Esophagus muscularis mucosa (tissue), 4 donors: ENCODE results near the gene ZNF407. TPM values are rescaled to one million over a fixed set of nuclear protein-coding genes. Genes with fewer than 3 reads are reported as not detected.

Experiments used
- DNase-seq: peaks from one replicate; pipeline ENCODE4 v3.0.0-alpha.2; 2017; ENCODE audit errors: extremely low spot score
- H3K27ac ChIP-seq, 4 donors: fragments of 200-600 bp; sonication (generic); replicated peaks in 1 of 4; 1 replicate in 3 of 4; 2 replicates in 1 of 4; pipeline ENCODE4 v1.5.1; 2016 to 2019; ENCODE audit warnings: mild to moderate bottlenecking in 1 of 4
- H3K27me3 ChIP-seq, 4 donors: fragments of 200-600 bp; sonication (generic); one replicate each; pipeline versions ENCODE4 v1.5.1 to v1.6.0; 2016 to 2019
- H3K36me3 ChIP-seq, 4 donors: fragments of 200-600 bp; sonication (generic); one replicate each; pipeline ENCODE4 v1.5.1; 2016 to 2019
- H3K4me1 ChIP-seq, 4 donors: fragments of 200-600 bp; sonication (generic); one replicate each; pipeline ENCODE4 v1.5.1; 2016 to 2019
- H3K4me3 ChIP-seq, 4 donors: fragments of 200-600 bp; sonication (generic); 1 replicate in 2 of 4; 2 replicates in 2 of 4; pipeline ENCODE4 v1.5.1; 2016 to 2019; ENCODE audit warnings: mild to moderate bottlenecking in 4 of 4, moderate library complexity in 1 of 4
- H3K9me3 ChIP-seq, 4 donors: fragments of 200-600 bp; sonication (generic); 1 replicate in 3 of 4; 2 replicates in 1 of 4; pipeline ENCODE4 v1.5.1; 2016 to 2019
- EP300 ChIP-seq: sonication (generic); formaldehyde crosslinking; IDR thresholded peaks from one replicate; pipeline ENCODE4 v1.6.1; 2017; ENCODE audit warnings: antibody characterized with exemption
- POLR2A ChIP-seq: fragments of 450-650 bp; IDR thresholded peaks from one replicate; pipeline ENCODE4 v1.6.1; 2017; ENCODE audit warnings: antibody characterized with exemption, moderate library complexity, mild to moderate bottlenecking, low read depth
- POLR2AphosphoS5 ChIP-seq, 2 donors: sonication (generic); formaldehyde crosslinking; IDR thresholded peaks; one replicate each; pipeline ENCODE4 v1.6.1; 2017; ENCODE audit warnings: antibody characterized with exemption in 2 of 2
- WGBS: methylation state at CpG from one replicate; pipeline ENCODE4 v1.1.5; 2018; 5-methylcytosine and 5-hydroxymethylcytosine counted together
- intact Hi-C: fragments of 100-400 bp; cut with DNase I; formaldehyde crosslinking; loops from one replicate; pipeline ENCODE4 v1.15.1; 2023
- total RNA-seq, 4 donors: library from RNA; depleted of rRNA; stranded (reverse); fragments of >200 nt; gene quantifications; one replicate each; pipeline versions ENCODE4 v1.1.0 to v1.2.1, GENCODE V29; 2016
- TF ChIP-seq, protein P1 (sequence below), 3 experiments: fragments of 200-600 bp in 2 of 3; fragments of 450-650 bp in 1 of 3; sonication (generic) in 2 of 3; IDR thresholded peaks; one replicate each; pipeline ENCODE4 v1.5.1; 2017 to 2019; ENCODE audit warnings: antibody characterized with exemption in 3 of 3, mild to moderate bottlenecking in 2 of 3, moderate library complexity in 1 of 3

ZNF407 gene
- total RNA-seq, 4 donors from 2014 or later = 13.9 to 19.1 (median 17.2) TPM

DNA sequence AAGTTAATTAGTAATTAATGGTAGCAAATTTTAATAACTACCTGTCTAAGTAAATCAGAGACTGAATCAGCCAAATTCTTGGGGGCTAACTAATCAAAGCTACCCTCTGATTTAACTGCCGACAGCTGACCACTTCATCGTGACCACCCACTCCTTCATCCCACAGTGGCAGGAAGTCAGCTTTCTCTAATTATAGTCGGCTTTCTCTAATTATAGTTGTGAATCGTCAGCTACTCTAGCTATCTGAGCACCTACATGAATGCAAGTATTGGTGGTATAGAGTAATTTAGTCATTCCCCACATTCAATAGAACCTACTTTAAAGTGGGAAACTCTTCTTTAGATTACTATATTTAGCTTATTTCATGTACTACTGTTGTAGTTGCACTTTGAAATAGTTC lies 425.8 kb downstream of the ZNF407 start:
- Histone ChIP-seq H3K27ac (no peak overlapping the region), H3K4me1 (no peaks in the 10 kb centered on the region), H3K27me3 (no peaks in the 10 kb centered on the region), H3K4me3 (no peak overlapping the region), H3K36me3 (no peaks in the 10 kb centered on the region), H3K9me3 (no peaks in the 10 kb centered on the region)
- intact Hi-C loops = no loop called here
- DNase-seq = no peak
- TF ChIP-seq EP300 = no peak
- TF ChIP-seq POLR2A = no peak
- TF ChIP-seq POLR2AphosphoS5 (IDR thresholded peaks at IDR 0.05) = no peak
- TF ChIP-seq, protein P1, sequence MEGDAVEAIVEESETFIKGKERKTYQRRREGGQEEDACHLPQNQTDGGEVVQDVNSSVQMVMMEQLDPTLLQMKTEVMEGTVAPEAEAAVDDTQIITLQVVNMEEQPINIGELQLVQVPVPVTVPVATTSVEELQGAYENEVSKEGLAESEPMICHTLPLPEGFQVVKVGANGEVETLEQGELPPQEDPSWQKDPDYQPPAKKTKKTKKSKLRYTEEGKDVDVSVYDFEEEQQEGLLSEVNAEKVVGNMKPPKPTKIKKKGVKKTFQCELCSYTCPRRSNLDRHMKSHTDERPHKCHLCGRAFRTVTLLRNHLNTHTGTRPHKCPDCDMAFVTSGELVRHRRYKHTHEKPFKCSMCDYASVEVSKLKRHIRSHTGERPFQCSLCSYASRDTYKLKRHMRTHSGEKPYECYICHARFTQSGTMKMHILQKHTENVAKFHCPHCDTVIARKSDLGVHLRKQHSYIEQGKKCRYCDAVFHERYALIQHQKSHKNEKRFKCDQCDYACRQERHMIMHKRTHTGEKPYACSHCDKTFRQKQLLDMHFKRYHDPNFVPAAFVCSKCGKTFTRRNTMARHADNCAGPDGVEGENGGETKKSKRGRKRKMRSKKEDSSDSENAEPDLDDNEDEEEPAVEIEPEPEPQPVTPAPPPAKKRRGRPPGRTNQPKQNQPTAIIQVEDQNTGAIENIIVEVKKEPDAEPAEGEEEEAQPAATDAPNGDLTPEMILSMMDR (IDR thresholded peaks at IDR 0.05) = no peak
- WGBS = 67% methylated on average over 4 of the region's 4 CpGs

DNA sequence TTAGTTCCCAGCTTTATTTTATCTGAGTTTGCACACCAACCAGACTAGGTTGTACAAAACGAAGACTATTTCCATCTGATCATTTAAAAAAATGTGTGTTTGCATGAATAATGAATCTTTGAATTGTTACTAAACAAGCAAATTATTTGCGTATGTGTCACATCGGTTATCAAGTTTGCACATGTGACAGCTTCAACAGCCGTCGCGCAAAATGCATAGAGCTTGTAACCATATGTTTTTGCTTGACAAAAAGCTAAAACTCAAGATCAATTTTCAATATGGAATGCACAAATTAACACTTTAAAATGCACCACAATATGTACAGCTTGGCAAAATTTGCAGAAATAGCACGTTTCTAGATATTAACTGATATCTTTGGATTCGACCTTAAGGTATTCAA lies 427.2 kb downstream of the ZNF407 start:
- H3K4me3 ChIP-seq = no peak overlapping the region
- no peaks in the 10 kb centered on the region for H3K36me3 ChIP-seq
- 88% methylated on average over 8 of the region's 8 CpGs for WGBS
- H3K27me3 ChIP-seq = no peaks in the 10 kb centered on the region
- no peaks in the 10 kb centered on the region for H3K9me3 ChIP-seq
- no peak for DNase-seq
- intact Hi-C loops = no loop called here
- no peak overlapping the region for H3K27ac ChIP-seq
- H3K4me1 ChIP-seq = no peaks in the 10 kb centered on the region
- TF ChIP-seq POLR2A (no peak), EP300 (no peak), POLR2AphosphoS5 (IDR thresholded peaks at IDR 0.05) (no peak)
- TF ChIP-seq, protein P1 (IDR thresholded peaks at IDR 0.05) = no peak

DNA sequence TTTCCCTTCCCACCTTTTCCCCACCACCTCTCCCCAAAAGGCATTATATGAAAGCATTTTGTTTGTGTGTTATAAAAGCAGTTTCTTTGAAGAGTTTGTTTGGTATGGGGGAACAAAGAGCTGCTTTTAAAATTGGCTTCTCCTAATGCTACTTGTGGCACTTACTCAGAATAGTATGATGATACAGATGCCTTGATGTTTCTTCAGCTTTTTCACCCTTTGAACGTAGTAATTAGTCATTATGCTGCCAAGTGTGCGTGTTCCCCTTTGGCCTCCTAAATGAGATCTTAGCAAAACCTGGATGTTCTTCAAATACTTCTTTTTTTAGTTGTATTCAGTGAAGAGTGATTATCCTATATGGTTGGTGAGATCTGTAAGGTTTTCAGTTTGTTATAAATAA lies 427.9 kb downstream of the ZNF407 start:
- 75% methylated on average over 2 of the region's 2 CpGs for WGBS
- H3K36me3 ChIP-seq = no peaks in the 10 kb centered on the region
- H3K27me3 ChIP-seq = no peaks in the 10 kb centered on the region
- intact Hi-C loops = no loop called here
- no peak for TF ChIP-seq POLR2A
- H3K4me1 ChIP-seq = no peaks in the 10 kb centered on the region
- no peak overlapping the region for H3K27ac ChIP-seq
- H3K9me3 ChIP-seq = no peaks in the 10 kb centered on the region
- H3K4me3 ChIP-seq = no peak overlapping the region
- DNase-seq = no peak

DNA sequence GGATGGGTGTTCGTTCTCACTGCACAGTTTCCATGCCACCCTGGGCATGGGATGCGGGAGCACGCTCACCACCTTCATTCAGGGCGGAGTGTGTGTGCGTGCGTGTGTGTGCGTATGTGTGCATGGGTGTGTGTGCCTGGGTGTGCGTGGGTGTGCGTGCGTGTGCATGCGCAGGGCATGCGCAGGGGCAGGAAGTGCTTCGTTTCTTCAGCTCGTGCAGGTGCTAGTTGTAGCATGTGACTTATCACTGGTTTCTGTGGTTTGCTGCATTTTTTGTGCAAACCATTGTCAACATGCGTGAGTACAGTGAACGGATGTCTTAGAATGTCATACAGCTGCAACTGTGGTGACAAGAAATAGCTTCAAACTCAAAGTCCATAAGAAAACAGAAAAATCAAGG lies 431.8 kb downstream of the ZNF407 start:
- H3K36me3 ChIP-seq = no peaks in the 10 kb centered on the region
- no peak for DNase-seq
- 95% methylated on average over 16 of the region's 16 CpGs for WGBS
- H3K4me1 ChIP-seq = peaks cover 0 to 15% (median 4%) of the 10 kb centered on the region in 4 donors
- H3K27ac ChIP-seq = no peak overlapping the region
- intact Hi-C loops = no loop called here
- no peak overlapping the region for H3K4me3 ChIP-seq
- no peaks in the 10 kb centered on the region for H3K27me3 ChIP-seq
- no peaks in the 10 kb centered on the region for H3K9me3 ChIP-seq
- TF ChIP-seq POLR2AphosphoS5 (IDR thresholded peaks at IDR 0.05) = no peak
- TF ChIP-seq, protein P1 (IDR thresholded peaks at IDR 0.05) = no peak
- TF ChIP-seq EP300 = no peak
- no peak for TF ChIP-seq POLR2A

DNA sequence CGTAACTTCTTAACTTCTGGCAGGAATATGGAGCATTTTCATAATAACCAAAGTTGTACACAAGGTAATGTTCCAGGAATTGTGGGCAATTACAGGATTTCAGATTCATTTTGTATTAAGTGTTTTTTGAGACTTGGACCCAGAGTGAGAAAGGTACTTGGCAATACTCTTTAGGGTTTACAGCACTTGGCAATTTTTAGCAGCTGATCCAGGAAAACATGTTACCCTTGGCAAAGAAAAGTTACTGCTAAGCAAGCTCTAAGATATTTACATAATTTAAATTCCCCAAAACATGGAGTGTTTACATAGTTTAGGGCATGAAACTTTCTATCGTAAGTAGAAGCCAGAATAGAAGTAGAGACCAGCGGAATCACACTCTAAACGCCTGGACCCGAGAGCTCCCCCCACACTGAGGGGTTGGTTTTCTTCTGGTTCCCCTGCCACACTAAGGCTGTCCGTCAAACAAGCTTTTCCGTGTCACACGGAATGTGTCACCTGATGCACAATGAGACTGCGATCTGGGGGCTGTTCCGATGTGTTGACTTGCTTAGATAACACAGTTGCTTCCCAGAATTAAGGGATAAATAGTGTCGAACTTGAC lies 434.1 kb downstream of the ZNF407 start:
- no peak for TF ChIP-seq EP300
- no peak for TF ChIP-seq POLR2A
- TF ChIP-seq, protein P1 (IDR thresholded peaks at IDR 0.05) = no peak
- TF ChIP-seq POLR2AphosphoS5 (IDR thresholded peaks at IDR 0.05) = no peak
- no peak overlapping the region for H3K4me3 ChIP-seq
- H3K4me1 ChIP-seq = peaks cover 0 to 35% (median 27%) of the 10 kb centered on the region in 4 donors
- WGBS = 54% methylated on average over 11 of the region's 11 CpGs
- intact Hi-C loops = no loop called here
- no peaks in the 10 kb centered on the region for H3K36me3 ChIP-seq
- peak; percentile 83 for DNase-seq
- peak overlapping the region in 3 of 4 donors; percentile 28 to 57 (median 47) for H3K27ac ChIP-seq
- H3K27me3 ChIP-seq = no peaks in the 10 kb centered on the region
- no peaks in the 10 kb centered on the region for H3K9me3 ChIP-seq
